HG03378 (cell line): ENCODE measurements around the gene OSBPL10.

Experiments
- ATAC-seq: cut with Tn5 transposase; IDR thresholded peaks from one replicate; pipeline ENCODE4 v1.9.1; 2021; ENCODE audit warnings: mild to moderate bottlenecking, moderate library complexity; ENCODE audit not compliant: unreplicated experiment

OSBPL10 gene

DNA sequence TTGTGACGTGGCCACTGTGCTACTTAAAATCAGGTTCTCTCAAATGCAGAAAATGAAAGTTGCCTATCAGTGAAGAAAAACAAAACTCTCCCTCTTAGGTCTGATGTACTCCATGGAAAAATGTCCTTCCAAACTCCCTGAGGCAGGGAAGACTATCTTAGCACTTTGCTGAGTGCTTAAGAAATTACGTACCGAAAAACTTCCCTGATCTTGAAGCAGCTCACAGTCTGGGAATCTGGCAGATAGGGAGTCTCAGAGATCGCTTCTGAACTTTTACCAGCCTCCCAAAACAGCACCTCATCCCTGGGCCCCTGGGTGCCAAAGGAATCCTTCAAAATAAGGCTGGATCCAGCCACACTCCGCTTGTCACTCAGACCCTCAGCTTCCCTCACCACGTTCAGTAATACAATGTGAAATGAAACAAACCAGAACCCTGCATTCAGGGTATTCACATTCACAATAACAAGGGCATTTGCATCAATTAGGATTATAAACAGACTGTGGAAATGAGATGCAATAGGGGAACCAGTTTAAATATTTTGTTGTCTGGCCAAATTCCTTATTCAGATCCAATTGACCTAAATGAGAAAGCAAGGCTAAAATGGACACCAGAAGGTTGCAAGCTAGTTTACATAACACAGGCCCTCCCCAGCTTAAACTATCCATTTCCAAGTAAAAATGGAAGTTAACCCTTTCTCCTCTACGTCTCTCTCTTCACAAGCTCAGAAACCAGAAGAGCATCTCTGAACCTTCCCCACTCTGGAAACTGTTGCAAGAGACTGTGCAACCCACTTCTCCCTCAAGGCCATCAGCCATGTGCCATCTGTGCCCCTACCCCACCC lies 20.9 kb downstream of the OSBPL10 start:
- ATAC-seq = peak; percentile 33

DNA sequence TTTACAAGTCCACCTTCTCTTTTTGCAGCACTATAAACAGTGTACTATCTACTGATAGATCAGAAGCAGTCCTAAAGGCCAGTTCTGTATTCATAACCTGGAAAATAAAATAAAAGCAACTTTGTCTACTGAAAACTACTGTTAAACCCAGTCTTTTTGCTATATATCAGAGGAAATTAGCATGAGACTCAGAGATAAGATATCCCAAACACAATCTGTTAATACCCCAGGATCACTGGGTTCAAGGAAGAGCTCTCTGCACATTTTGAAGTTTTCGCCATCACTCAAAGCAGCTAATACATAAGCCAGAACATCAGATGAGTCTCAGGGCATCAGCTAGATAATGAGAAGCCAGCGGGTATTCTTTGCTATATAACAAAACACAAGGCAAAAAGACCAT lies 21.8 kb downstream of the OSBPL10 start:
- ATAC-seq = no peak

- no peak for ATAC-seq
Measured at GRCh38 chr3:31958701-31959152, 22.3 kb downstream of the OSBPL10 start.

DNA sequence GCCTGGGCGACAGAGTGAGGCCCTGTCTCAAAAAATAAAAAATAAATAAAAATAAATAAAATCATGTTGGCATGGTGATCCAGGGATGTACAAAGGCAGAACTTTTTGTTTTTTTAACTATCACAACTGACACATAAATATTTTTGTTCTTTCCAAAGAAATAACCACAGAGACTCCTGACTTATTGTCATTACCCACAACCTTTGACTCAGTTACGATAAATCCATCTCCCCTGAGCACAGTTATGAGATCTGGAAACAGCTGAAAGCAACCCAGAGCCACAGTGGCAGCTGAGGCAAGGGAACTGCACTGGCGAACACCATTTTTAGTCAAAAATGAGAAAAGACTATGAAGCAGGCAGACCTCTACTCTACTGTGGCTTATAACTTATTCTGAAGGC lies 24.0 kb downstream of the OSBPL10 start:
- no peak for ATAC-seq

DNA sequence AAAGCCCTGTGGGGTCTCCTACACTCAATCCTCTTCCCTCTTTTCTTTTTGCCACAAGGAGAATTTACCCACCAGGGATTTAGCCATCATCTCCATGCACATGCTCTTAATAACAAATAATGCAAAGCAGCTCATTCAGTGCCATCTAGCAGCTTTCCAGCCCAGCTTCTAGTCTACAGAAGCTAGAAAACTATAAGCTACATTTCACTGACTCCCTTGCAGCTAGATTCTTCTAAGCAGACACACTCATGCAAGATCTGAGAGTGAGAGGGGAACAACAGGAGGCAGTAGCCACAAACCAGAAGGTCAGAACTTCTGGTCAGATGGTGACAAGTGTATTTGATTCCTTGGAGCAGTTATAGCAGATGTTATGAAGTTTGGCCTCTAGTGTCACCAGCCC lies 25.5 kb downstream of the OSBPL10 start:
- ATAC-seq = no peak

- no peak for ATAC-seq
Measured at GRCh38 chr3:31953636-31954035, 27.4 kb downstream of the OSBPL10 start.

DNA sequence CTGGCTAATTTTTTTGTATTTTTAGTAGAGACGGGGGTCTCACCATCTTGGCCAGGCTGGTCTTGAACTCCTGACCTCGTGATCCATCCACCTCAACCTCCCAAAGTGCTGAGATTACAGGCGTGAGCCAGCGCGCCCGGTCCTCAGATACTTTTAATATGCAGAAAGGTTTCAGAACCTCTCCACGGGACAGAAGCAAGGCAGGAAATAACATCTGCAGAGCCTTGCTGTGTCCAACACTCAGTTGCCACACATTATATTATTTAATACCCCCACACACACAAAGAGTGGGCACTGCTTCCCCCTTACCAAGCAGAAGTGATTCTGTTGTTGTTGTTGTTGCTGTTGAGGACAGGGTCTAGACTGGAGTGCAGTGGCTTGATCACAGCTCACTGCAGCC lies 28.0 kb downstream of the OSBPL10 start:
- no peak for ATAC-seq

- ATAC-seq = no peak
Measured at GRCh38 chr3:31952205-31952604, 28.9 kb downstream of the OSBPL10 start.

DNA sequence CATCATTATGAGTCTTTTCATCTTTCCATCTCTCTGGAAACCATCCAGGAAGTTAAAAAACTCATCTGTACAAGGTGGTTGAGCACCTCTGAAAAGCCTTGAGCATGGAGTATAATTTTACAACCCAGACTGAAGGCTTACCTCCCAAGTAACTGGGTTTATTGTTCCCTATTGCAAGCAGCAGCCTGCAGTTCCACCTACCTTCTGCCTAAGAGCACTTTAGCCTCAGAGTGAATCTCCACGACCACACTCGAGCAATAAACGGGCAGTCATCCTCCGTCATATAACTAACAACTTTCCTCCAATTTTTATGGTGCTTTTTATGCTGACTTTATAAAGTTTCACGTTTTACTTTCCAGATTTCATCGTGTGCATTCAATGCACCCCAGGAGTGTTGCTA lies 32.8 kb downstream of the OSBPL10 start:
- no peak for ATAC-seq

DNA sequence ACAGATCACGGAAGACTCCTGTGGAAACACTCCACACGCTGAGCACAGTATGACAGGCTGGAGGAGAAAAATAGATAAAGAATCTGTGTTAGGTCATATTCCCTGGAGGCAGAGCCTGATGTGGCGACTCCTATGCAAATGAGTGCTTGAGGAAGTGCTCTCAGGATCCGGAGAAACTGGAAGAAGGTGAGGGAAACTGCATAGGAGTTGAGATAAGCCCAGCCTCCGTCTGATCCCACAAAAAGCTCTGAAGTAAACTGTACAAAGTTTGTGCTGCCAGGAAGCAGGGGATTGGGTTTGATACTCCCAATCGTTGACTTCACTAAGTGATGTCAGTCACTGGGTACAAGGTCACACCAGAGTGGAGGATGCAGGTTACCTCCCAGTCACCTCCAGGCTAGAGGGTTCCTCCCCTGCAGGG lies 33.4 kb downstream of the OSBPL10 start:
- no peak for ATAC-seq

- ATAC-seq = no peak
Measured at GRCh38 chr3:31947162-31947561, 33.9 kb downstream of the OSBPL10 start.

GRCh38 chr3:31946484-31947081 lies 34.5 kb downstream of the OSBPL10 start:
- no peak for ATAC-seq

DNA sequence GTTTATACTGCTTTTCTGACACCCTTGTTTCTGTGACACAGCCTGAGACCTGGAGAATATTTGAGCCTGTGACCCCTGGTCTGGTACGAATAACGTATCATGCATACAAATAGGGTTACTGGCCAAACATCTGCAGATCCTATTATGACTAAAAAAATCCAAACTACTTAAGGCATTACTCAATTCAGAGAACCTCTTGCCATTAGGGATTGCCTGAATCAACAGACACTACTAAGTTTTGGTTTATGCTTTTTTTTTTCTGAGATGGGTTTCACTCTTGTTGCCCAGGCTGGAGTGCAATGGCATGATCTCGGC lies 35.4 kb downstream of the OSBPL10 start:
- no peak for ATAC-seq

DNA sequence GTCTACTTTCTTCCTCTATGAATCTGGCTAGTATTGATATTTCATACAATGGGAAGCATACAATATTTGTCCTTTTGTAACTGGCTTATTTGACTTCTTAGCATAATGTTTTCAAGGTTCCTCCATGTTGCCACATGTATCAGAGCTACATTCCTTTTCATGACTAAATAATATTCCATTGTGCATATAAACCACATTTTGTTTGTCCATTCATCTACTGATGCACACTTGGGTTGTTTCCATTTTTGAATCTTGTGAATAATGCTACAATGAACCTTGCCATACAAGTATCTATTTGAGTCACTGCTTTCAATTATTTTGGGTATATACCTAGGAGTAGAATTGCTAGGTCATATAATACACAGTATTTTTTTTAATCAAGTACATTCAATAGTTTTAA lies 38.0 kb downstream of the OSBPL10 start:
- no peak for ATAC-seq

- no peak for ATAC-seq
Measured at GRCh38 chr3:31942446-31942845, 38.6 kb downstream of the OSBPL10 start.

DNA sequence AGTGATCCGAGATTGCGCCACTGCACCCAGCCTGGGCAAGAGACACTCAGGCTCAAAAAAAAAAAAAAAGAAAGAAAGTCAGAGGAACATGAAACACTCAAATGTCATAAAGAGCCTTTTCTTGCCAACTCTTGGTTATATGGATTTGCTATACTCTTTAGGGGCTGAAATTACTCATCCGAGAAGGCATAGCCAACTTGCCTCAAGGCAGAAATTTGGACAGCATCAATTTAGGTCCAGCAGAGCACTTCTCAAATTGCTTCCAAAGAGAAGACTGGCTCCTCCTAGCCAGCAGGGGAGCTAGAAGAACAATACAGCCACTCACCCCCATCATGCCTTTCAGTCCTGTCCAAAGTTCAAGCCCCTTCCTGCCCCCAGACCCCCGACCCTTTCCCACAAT lies 43.8 kb downstream of the OSBPL10 start:
- no peak for ATAC-seq

DNA sequence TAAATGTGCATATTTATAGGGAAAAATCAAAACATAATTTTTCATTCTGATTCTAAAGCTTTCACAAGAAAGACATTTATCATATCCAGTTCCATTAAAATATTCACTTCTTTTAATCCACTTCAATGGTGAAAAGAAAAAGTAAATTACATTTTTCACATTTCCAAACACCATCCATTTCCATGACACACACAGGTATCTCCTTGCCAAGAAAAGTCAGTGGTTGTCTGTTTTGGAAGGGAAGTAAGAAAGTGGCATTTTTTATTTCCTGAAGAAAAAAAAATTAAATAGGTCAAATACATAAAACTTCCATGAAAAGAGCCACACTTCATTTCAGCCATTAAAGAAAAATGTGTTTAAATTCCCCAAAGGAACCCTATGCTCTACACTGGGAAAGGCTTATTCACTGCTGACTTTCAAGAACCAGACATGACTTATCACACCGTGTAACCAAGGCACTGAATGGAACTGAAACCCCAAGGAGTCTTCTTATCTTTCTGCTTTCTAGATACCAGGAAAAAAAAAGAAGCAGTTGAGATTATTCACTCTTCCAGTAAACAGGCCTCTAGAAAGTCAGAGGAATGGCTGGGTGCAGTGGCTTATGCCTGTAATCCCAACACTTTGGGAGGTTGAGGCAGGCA lies 44.5 kb downstream of the OSBPL10 start:
- ATAC-seq = no peak

DNA sequence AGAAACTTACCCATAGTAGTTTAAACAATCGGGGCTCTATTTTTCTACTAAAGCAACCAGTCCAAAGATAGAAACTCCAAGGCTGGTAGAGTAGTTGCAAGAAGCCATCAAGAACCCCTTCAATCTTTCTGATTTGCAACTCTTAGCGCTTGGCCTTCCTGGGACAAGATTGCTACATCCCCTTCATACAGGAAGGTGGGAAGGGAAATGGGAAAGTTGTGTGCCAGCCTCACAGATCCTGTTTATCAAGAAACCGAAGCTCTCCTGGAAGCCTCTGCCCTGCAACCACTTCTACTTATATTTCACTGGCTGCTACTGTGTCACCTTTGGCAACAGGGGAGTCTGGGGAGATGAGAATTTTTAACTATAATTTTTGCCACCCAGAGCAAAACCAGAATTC lies 46.2 kb downstream of the OSBPL10 start:
- ATAC-seq = no peak

DNA sequence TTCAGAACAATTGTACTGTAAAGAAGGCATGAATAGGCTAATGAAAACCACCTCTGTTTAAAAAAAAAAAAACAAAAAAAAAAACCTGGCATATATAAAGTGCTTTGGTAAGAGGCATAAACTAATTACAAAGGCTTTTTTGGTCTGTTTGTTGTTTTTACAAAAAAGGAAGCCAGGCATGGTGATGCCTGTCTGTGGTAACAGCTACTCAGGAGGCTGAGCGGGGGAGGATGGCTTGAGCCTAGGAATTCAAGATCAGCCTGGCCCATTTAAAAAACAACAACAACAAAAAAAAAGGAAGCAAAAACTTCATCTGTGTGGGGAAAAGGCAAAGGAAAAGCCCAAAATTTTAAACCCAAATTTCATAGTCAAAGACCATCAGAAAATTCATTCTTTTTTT lies 47.0 kb downstream of the OSBPL10 start:
- ATAC-seq = no peak

DNA sequence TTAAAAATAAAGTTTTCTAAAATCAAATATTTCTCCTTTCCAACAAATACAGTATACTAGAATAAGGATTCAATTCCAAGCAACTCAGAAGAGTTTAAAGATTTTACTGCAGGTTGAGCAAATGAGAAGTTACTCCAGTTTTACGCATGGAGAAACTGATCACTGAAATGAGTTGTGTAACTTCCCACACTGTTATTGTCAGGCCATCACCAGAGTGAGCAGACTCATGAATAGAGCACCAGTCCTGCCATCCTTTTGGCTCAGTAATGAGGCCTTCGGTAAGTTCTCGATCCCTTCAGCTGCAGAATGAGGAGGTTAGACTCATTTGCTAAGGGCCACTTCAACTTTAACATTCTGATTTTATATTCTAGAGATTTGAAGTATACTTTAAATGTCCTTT lies 48.1 kb downstream of the OSBPL10 start:
- no peak for ATAC-seq

GRCh38 chr3:31929826-31930502 lies 51.1 kb downstream of the OSBPL10 start:
- ATAC-seq = no peak

- ATAC-seq = no peak
Measured at GRCh38 chr3:31927811-31928210, 53.3 kb downstream of the OSBPL10 start.
